K562 (cell line): ENCODE results near the gene PRMT3. TPM values are rescaled to one million over a fixed set of nuclear protein-coding genes. Genes with fewer than 3 reads are reported as not detected.
A peak's percentile ranks its signal among the peaks of the same experiment; 100 is the strongest.

Source experiments
- ATAC-seq: fragments of 200-7000 bp; cut with Tn5 transposase; 3 replicates; pipeline ENCODE4 v1.9.1; 2020; ENCODE audit warnings: moderate library complexity
- BruUV-seq: library from RNA; stranded (reverse); fragments of 400-500 nt; replicated peaks from 2 replicates; lab custom pipeline; 2021; lab: Mats Ljungman, UMichigan
- CTCF ChIA-PET: fragments of 300-600 bp; formaldehyde crosslinking; extraction: SDS; loops from one replicate; lab custom pipeline; 2021; ENCODE audit warnings: low intra/inter-chr PET ratio; lab: Yijun Ruan, JAX
- POLR2A ChIA-PET: fragments of 300-600, 350-650 bp; sonication (Branson Sonifier 250); formaldehyde crosslinking; extraction: SDS; loops from one replicate; lab custom pipeline; 2021; ENCODE audit warnings: antibody characterized with exemption, inconsistent platforms; lab: Yijun Ruan, JAX
- DNase-seq, 4 experiments: peaks; one replicate each; pipeline versions ENCODE4 v3.0.0 to v3.0.0-alpha.2; 2011 to 2018; ENCODE audit warnings: low spot score in 3 of 4, mixed read lengths in 3 of 4; ENCODE audit errors: extremely low read depth in 1 of 4
- FAIRE-seq: peaks from 2 replicates; lab custom pipeline; 2011; peaks lifted over from hg19 to GRCh38; lab: Jason Lieb, UNC
- H2AFZ ChIP-seq: 2 replicates; pipeline ENCODE4 v1.6.0; 2011; ENCODE audit warnings: low read depth, low read length, control low read depth, inconsistent platforms
- H3K27ac ChIP-seq: fragments of 200-600 bp; 3 replicates; pipeline ENCODE4 v1.8.0; 2011; ENCODE audit warnings: low read depth, mild to moderate bottlenecking, control low read depth, inconsistent platforms, low read length, moderate library complexity, mixed read lengths; ENCODE audit errors: extremely low read depth
- H3K27me3 ChIP-seq, 2 experiments: fragments of 300-600 bp in 1 of 2; 2 replicates in 1 of 2; 3 replicates in 1 of 2; pipeline versions ENCODE4 v1.6.0 to v1.8.0; 2011; ENCODE audit warnings: inconsistent platforms in 2 of 2, low read length in 2 of 2, mild to moderate bottlenecking in 1 of 2, mixed read lengths in 1 of 2, moderate library complexity in 1 of 2; ENCODE audit not compliant: control insufficient read depth in 2 of 2, insufficient read depth in 2 of 2
- H3K36me3 ChIP-seq: fragments of 300-600 bp; 3 replicates; pipeline ENCODE4 v1.8.0; 2011; ENCODE audit warnings: mild to moderate bottlenecking, low read length, inconsistent platforms; ENCODE audit not compliant: control insufficient read depth, insufficient read depth
- H3K4me1 ChIP-seq, 2 experiments: fragments of 200-600 bp in 1 of 2; replicated peaks in 1 of 2; 2 replicates in 1 of 2; 3 replicates in 1 of 2; pipeline versions ENCODE4 v1.5.1 to v1.8.0; 2011; ENCODE audit warnings: inconsistent platforms in 2 of 2, low read length in 2 of 2, mild to moderate bottlenecking in 1 of 2, mixed read lengths in 1 of 2, moderate library complexity in 1 of 2; ENCODE audit not compliant: control insufficient read depth in 2 of 2, insufficient read depth in 2 of 2
- H3K4me2 ChIP-seq: 2 replicates; pipeline ENCODE4 v1.6.1; 2011; ENCODE audit warnings: low read length, control low read depth, inconsistent platforms, mixed read lengths; ENCODE audit not compliant: insufficient read depth
- H3K4me3 ChIP-seq: fragments of 200-600 bp; sonication (generic), shearing (Covaris generic); 2 replicates; pipeline ENCODE4 v1.5.1; 2016; ENCODE audit warnings: control low read depth, inconsistent platforms
- H3K79me2 ChIP-seq: fragments of 200-600 bp; 3 replicates; pipeline ENCODE4 v1.8.0; 2011; ENCODE audit warnings: low read length, inconsistent platforms; ENCODE audit not compliant: control insufficient read depth, insufficient read depth
- H3K9ac ChIP-seq, 2 experiments: 2 replicates each; pipeline versions ENCODE4 v1.6.0 to v1.6.1; 2011; ENCODE audit warnings: low read depth in 2 of 2, low read length in 2 of 2, control low read depth in 1 of 2, inconsistent platforms in 1 of 2, mild to moderate bottlenecking in 1 of 2, mixed read lengths in 1 of 2; ENCODE audit not compliant: insufficient read depth in 1 of 2
- H3K9me1 ChIP-seq: one replicate; pipeline ENCODE4 v1.6.0; 2011; ENCODE audit warnings: inconsistent platforms, mild to moderate bottlenecking, low read length, moderate library complexity; ENCODE audit not compliant: control insufficient read depth, insufficient read depth
- H3K9me3 ChIP-seq: replicated peaks from 2 replicates; pipeline ENCODE4 v1.5.1; 2011; ENCODE audit warnings: low read depth, low read length, inconsistent platforms; ENCODE audit not compliant: control insufficient read depth, insufficient read depth
- H4K20me1 ChIP-seq: replicated peaks from 2 replicates; pipeline ENCODE4 v1.6.1; 2011; ENCODE audit warnings: low read length, inconsistent platforms, mixed read lengths; ENCODE audit not compliant: control insufficient read depth, insufficient read depth
- CEBPG ChIP-seq, 3 experiments: fragments of 200-800 bp in 1 of 3; sonication (Bioruptor generic) in 1 of 3; sonication (generic) in 1 of 3; formaldehyde crosslinking in 1 of 3; IDR thresholded peaks in 2 of 3; conservative IDR thresholded peaks in 1 of 3; 2 replicates each; pipeline versions ENCODE4 v1.6.1 to v1.8.0; 2016 to 2022; ENCODE audit warnings: missing compliant biosample characterization in 2 of 3, missing genetic modification characterization in 2 of 3, mild to moderate bottlenecking in 1 of 3, missing genetic modification reagents in 1 of 3
- HMBOX1 ChIP-seq: sonication (generic); IDR thresholded peaks from 2 replicates; pipeline ENCODE4 v1.6.1; 2016
- JUND ChIP-seq, 2 experiments: IDR thresholded peaks; 2 replicates in 1 of 2; 3 replicates in 1 of 2; pipeline ENCODE4 v1.6.1; 2011; ENCODE audit warnings: borderline replicate concordance in 2 of 2, low read depth in 2 of 2, low read length in 2 of 2, improper control_type of control experiment in 1 of 2, missing biosample characterization in 1 of 2, missing genetic modification characterization in 1 of 2, missing genetic modification reagents in 1 of 2
- MEIS2 ChIP-seq: fragments of 450-650 bp; IDR thresholded peaks from 2 replicates; pipeline ENCODE4 v1.6.1; 2014; ENCODE audit warnings: mild to moderate bottlenecking; ENCODE audit not compliant: partially characterized antibody
- PBX2 ChIP-seq, 2 experiments: IDR thresholded peaks in 1 of 2; conservative IDR thresholded peaks in 1 of 2; 2 replicates each; pipeline ENCODE4 v1.6.1; 2016; ENCODE audit warnings: low read depth in 2 of 2, mild to moderate bottlenecking in 1 of 2, missing compliant biosample characterization in 1 of 2, missing genetic modification characterization in 1 of 2, moderate library complexity in 1 of 2
- PKNOX1 ChIP-seq: fragments of 450-650 bp; IDR thresholded peaks from 2 replicates; pipeline ENCODE4 v1.6.1; 2016
- USF2 ChIP-seq: sonication (generic); formaldehyde crosslinking; IDR thresholded peaks from 2 replicates; pipeline ENCODE4 v1.5.0; 2020; ENCODE audit warnings: missing genetic modification reagents
- WGBS: fragments of 100-300 bp; shearing (Covaris generic); methylation state at CpG from one replicate; pipeline ENCODE4 v1.1.6; 2016; ENCODE audit warnings: low coverage, mixed read lengths; ENCODE audit not compliant: insufficient coverage; ENCODE audit errors: missing lambda C conversion rate; 5-methylcytosine and 5-hydroxymethylcytosine counted together
- in situ Hi-C: fragments of 300-500 bp; cut with MboI; formaldehyde crosslinking; loops from 4 replicates; pipeline ENCODE4 v1.15.0; 2018; ENCODE audit warnings: inconsistent platforms, mixed read lengths
- intact Hi-C: fragments of 100-400 bp; cut with micrococcal nuclease; formaldehyde crosslinking; loops from 2 replicates; pipeline ENCODE4 v1.14.2; 2022
- polyA plus RNA-seq, 8 experiments: library from polyadenylated mRNA; depleted of rRNA in 4 of 8; stranded (reverse) in 5 of 8; unstranded in 3 of 8; fragments of >200 nt; fragmentation: Nextera tagmentation in 2 of 8; fragmentation: Illumina TruSeq in 1 of 8; extraction: Ambion mirVana in 2 of 8; extraction: Trizol in 1 of 8; gene quantifications; 2 replicates each; pipeline versions ENCODE4 v1.2.1 to v1.2.3, GENCODE V29; 2011 to 2014; ENCODE audit warnings: inconsistent platforms in 1 of 8, missing spikeins in 1 of 8
- total RNA-seq, 7 experiments: library from RNA; depleted of rRNA in 6 of 7; stranded (reverse); fragments of >200 nt in 6 of 7; fragmentation: Illumina TruSeq in 2 of 7; extraction: Trizol in 2 of 7; gene quantifications; 2 replicates each; pipeline versions ENCODE4 v1.2.1 to v1.2.3, GENCODE V29; 2011 to 2021; ENCODE audit warnings: low replicate concordance in 1 of 7
- TF ChIP-seq, protein P1 (sequence below): fragments of 250-450 bp; sonication (Bioruptor Pico); IDR thresholded peaks from 2 replicates; pipeline ENCODE4 v1.8.0; 2021; ENCODE audit warnings: moderate library complexity, mild to moderate bottlenecking, inconsistent platforms

The PRMT3 gene
- total and polyA plus RNA-seq, 9 of the 15 experiments (the other 6 are each of a cell fraction or from before 2014, with no cell fraction given) = 24.0 to 62.1 (median 44.7) TPM

- H4K20me1 ChIP-seq = no peaks in the 10 kb centered on the region
- no TSS peak for BruUV-seq
- 2% methylated on average over 5 of the region's 5 CpGs for WGBS
- DNase-seq = peak in 1 of 4 experiments; percentile 35
- intact Hi-C loops = no loop called here
- H3K27me3 ChIP-seq = no peaks in the 10 kb centered on the region
- peak; percentile 32 for FAIRE-seq
- peaks cover 36% of the 10 kb centered on the region for H3K36me3 ChIP-seq
- peaks cover 26% of the 10 kb centered on the region; the same call in 2 of the 3 replicates for H3K79me2 ChIP-seq
- H3K4me1 ChIP-seq = peaks cover 17 to 56% of the 10 kb centered on the region in 2 experiments
- peak overlapping the region in 1 of 2 experiments; percentile 42; a peak in 1 of 4 replicates for H3K9ac ChIP-seq
- 0 out of 2 replicates have a peak overlapping the region, but pooled peaks have one; percentile 46 for H2AFZ ChIP-seq
- H3K27ac ChIP-seq = peak overlapping the region; percentile 77
- ChIA-PET CTCF (no interaction called here), POLR2A (interaction anchor here (0.6 to 2.1 kb wide), 5 partner anchors 8 to 43 kb away, joined by 3 to 12 read pairs (median 5); no protein-coding TSS in a partner anchor)
- no peaks in the 10 kb centered on the region for H3K9me3 ChIP-seq
- H3K4me3 ChIP-seq = no peak overlapping the region
- in situ Hi-C loops = no loop called here
- ATAC-seq = peak; percentile 32
- H3K4me2 ChIP-seq = peak overlapping the region; percentile 65
- no peaks in the 10 kb centered on the region for H3K9me1 ChIP-seq
- TF ChIP-seq HMBOX1 (peak; percentile 49; the same call in 1 of the 2 replicates), CEBPG (CRISPR knock-in tag; IDR thresholded peaks at IDR 0.05) (no peak), CEBPG (tag; conservative IDR thresholded peaks at IDR 0.05 in 1 of 2, IDR thresholded peaks at IDR 0.05 in 1 of 2) (0 out of 4 replicates have a peak, but pooled peaks of 1 of the 2 experiments have one; percentile 5), USF2 (no peak), MEIS2 (peak; percentile 75), PKNOX1 (peak; percentile 16; the same call in 1 of the 2 replicates), PBX2 (CRISPR knock-in tag; IDR thresholded peaks at IDR 0.05; ENCODE audit: low read depth) (no peak), PBX2 (tag; conservative IDR thresholded peaks at IDR 0.05; ENCODE audit: low read depth) (peak; percentile 62; the same call in 1 of the 2 replicates), JUND (IDR thresholded peaks at IDR 0.05; ENCODE audit: borderline replicate concordance, low read depth, low read length) (peak; percentile 21; the same call in 1 of the 2 replicates), JUND (tag; IDR thresholded peaks at IDR 0.05; ENCODE audit: borderline replicate concordance, low read depth, low read length) (no peak; the same call in 2 of the 3 replicates)
- TF ChIP-seq, protein P1, sequence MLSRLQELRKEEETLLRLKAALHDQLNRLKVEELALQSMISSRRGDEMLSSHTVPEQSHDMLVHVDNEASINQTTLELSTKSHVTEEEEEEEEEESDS (CRISPR knock-in tag) = no peak
Observed at GRCh38 chr11:20459865-20460264, 72.3 kb downstream of the PRMT3 start.
